GM18951 (cell line): ENCODE data around the gene CRB3.

Source experiments
- POLR2A ChIP-seq: IDR thresholded peaks from 4 replicates; pipeline ENCODE4 v1.6.1; 2011; ENCODE audit warnings: mild to moderate bottlenecking; ENCODE audit not compliant: insufficient read length, insufficient read depth; ENCODE audit errors: extremely low read depth
- in situ Hi-C: fragments of 300-500 bp; cut with MboI; formaldehyde crosslinking; loops from one replicate; pipeline ENCODE4 v1.12.0; 2022; ENCODE audit warnings: low sequenced_read_pairs, mixed read lengths, inconsistent platforms; ENCODE audit not compliant: unreplicated experiment

The CRB3 gene

GRCh38 chr19:6465663-6466062 lies 1.6 kb downstream of the CRB3 start:
- no peak for TF ChIP-seq POLR2A
- in situ Hi-C loops, result no loop called here

DNA sequence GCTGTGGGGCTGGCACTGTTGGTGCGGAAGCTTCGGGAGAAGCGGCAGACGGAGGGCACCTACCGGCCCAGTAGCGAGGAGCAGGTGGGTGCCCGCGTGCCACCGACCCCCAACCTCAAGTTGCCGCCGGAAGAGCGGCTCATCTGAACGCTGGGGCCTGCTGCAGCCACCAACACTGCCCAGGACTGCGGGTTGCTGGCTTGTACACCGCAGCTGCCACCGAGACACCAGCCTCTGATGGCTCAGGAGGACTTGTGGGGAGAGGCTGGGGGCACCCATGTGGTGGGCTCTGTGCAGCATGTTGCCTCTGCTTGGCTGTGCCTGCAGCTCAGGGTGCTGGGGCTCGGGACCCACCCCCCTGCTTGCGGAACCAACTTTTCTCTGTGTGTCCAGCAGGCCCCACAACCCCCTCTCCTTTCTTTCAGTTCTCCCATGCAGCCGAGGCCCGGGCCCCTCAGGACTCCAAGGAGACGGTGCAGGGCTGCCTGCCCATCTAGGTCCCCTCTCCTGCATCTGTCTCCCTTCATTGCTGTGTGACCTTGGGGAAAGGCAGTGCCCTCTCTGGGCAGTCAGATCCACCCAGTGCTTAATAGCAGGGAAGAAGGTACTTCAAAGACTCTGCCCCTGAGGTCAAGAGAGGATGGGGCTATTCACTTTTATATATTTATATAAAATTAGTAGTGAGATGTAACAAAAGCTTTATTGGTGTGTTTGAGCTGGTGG lies 2.6 kb downstream of the CRB3 start:
- TF ChIP-seq POLR2A, result no peak
- in situ Hi-C loops, result no loop called here

- in situ Hi-C loops, result no loop called here
- no peak for TF ChIP-seq POLR2A
These were observed 3.3 kb downstream of the CRB3 start for GRCh38 chr19:6467384-6467783.

- in situ Hi-C loops, result no loop called here
- no peak for TF ChIP-seq POLR2A
These were observed 6.1 kb downstream of the CRB3 start for GRCh38 chr19:6470173-6470572.

DNA sequence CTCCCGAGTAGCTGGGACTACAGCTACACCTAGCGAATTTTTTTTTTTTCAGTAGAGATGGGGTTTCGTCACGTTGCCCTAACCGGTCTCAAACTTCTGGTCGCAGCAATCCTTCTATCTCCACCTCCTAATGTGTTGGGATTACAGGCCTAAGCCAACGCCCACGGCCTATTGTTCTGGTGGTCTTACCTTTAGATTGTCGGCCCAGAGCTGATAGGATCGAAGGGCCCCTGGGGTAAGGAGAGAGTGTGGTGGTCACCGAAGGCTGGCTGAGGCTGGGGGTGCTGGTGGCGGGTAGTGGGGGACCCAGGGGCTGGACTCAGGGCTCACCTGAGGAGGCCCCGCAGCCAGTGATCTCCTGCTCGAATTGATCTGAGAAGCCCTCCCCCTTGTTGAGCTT lies 7.0 kb downstream of the CRB3 start:
- in situ Hi-C loops, result no loop called here
- TF ChIP-seq POLR2A, result no peak

- TF ChIP-seq POLR2A, result no peak
- in situ Hi-C loops, result no loop called here
These were observed 8.6 kb downstream of the CRB3 start for GRCh38 chr19:6472713-6473112.

GRCh38 chr19:6473647-6474046 lies 9.6 kb downstream of the CRB3 start:
- no peak for TF ChIP-seq POLR2A
- in situ Hi-C loops, result no loop called here

DNA sequence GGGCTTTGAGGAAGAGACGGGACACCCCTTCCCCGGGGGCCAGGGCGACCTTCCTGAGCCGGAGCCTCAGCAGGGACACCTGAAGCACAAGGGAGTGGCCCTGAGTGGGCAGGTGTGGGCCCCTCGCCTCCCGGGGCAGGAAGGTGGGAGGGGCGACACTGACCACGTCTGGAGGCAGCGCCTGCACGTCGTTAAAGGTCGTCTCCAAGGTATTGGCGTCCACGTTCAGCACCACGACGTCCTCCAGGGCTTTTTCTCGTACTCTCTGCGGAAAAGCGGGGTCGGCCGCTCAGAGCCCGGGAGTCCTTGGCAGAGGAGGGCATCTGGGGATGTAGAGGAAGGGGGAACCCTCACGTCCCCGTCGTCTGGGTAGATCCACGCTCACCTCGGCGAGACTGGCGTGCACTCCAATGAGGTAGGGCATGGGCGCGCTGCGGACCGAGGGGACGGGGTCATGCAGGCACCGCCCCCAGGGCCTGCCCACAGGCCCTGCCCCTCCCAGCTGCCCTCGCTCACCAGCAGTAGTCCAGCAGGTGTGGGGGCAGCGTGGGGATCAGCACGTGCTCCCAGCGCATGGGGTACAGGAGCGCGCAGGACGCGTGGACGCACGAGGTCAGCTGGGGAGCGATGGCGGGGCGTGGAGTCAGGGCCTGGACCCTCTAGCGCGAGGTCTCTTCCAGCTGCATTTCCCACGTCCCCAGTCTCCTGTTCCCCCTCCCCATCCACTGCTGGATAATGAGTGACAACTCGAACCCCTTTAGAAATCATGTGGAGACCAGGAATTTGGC lies 11.4 kb downstream of the CRB3 start:
- in situ Hi-C loops, result no loop called here
- no peak for TF ChIP-seq POLR2A

DNA sequence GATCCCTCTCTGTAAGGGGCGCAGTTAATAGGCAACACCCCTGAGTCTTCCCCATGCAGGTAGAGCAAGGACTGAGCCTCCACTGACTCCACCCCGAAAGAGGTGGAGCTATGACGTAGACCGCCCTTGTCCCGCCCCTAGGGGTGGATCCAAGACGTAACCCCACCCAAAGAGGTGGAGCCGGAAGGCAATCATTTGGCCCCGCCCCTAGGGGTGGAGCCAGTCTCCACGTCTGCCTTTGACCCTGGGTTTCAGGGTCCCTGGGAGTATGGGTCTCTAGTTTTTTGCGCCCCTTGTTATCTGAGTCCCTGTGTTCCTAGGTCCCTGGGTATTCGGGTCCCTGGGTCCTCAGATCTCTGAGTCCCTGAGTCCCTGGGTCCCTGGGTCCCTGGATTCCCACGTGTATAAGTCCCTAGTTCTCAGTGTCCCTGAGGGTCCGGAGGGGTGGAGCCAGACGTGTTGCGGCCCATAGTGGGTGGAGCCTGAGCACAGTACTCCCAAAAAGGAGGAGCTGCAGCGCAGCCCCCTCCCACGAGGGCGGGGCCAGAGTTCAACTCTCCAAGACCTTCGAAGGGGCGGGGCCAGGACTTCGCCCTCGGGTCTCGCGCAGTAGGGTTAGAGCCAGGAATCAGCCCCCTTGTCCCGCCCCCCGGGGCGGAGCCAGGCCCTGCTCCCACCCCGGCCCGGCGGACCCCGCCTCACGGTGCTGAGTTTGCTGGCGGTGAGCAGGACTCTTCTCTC lies 12.3 kb downstream of the CRB3 start:
- in situ Hi-C loops, result no loop called here
- no peak for TF ChIP-seq POLR2A

GRCh38 chr19:6476896-6477431 lies 12.9 kb downstream of the CRB3 start:
- no peak for TF ChIP-seq POLR2A
- in situ Hi-C loops, result no loop called here

GRCh38 chr19:6478815-6479214 lies 14.7 kb downstream of the CRB3 start:
- TF ChIP-seq POLR2A, result no peak
- in situ Hi-C loops, result no loop called here

GRCh38 chr19:6479836-6480398 lies 15.8 kb downstream of the CRB3 start:
- in situ Hi-C loops, result no loop called here
- no peak for TF ChIP-seq POLR2A

DNA sequence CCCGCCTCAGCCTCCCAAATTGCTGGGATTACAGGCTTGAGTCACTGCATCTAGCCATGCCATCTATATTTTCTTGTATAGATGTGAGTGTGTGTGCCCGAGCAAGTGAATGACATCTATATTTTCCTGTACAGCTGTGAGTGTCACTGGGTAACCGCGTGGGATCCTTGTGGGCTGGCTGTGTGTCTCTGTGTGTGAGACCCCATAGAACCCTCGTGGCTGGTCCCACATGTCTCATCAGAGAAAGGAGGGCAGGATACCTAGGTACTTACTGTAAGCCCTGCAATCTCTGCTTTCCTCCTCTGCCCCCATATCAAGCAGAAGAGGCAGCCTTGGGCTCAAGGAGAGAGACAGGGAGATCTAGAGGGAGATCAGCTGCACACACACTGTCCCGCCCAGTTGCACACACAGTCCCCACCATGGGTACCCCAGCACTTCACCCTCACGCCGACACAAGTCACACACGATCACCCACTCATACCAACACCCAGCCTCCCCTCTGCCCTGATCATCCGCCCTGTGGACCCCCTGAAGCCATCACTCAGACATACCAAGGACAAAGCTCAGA lies 16.9 kb downstream of the CRB3 start:
- TF ChIP-seq POLR2A, result no peak
- in situ Hi-C loops, result no loop called here
